GM12878 (cell line): ENCODE measurements around the gene PLGRKT. TPM values are rescaled to one million over a fixed set of nuclear protein-coding genes. Genes with fewer than 3 reads are reported as not detected.

Experiments used
- ATAC-seq: fragments of 200-7000 bp; cut with Tn5 transposase; 3 replicates; pipeline ENCODE4 v1.9.1; 2020; ENCODE audit warnings: mild to moderate bottlenecking, moderate library complexity
- BruUV-seq: library from RNA; stranded (reverse); fragments of 400-500 nt; replicated peaks from 2 replicates; lab custom pipeline; 2021; lab: Mats Ljungman, UMichigan
- CTCF ChIA-PET: fragments of 300-600 bp; sonication (Branson Sonifier 250); formaldehyde crosslinking; extraction: SDS; loops from one replicate; lab custom pipeline; 2021; ENCODE audit warnings: inconsistent platforms; lab: Yijun Ruan, JAX
- POLR2A ChIA-PET: fragments of 350-600 bp; formaldehyde crosslinking; extraction: SDS; loops from one replicate; lab custom pipeline; 2021; ENCODE audit warnings: inconsistent platforms; lab: Charles Lee
- RAD21 ChIA-PET: fragments of 300-600 bp; sonication (Branson Sonifier 250); formaldehyde crosslinking; loops from one replicate; lab custom pipeline; 2023; ENCODE audit warnings: antibody characterized with exemption; ENCODE audit not compliant: unreplicated experiment; lab: Charles Lee
- SMC1A ChIA-PET: fragments of 300-600 bp; sonication (Branson Sonifier 250); formaldehyde crosslinking; loops from one replicate; lab custom pipeline; 2023; ENCODE audit not compliant: unreplicated experiment, uncharacterized antibody; lab: Charles Lee
- DNase-seq: peaks from one replicate; pipeline ENCODE4 v3.0.0-alpha.2; 2011; ENCODE audit warnings: low read depth, low spot score
- FAIRE-seq: peaks from 3 replicates; lab custom pipeline; 2011; peaks lifted over from hg19 to GRCh38; lab: Jason Lieb, UNC
- H2AFZ ChIP-seq: 2 replicates; pipeline ENCODE4 v1.6.0; 2011; ENCODE audit warnings: low read depth, low read length, control low read depth; ENCODE audit not compliant: control insufficient read depth
- H3K27ac ChIP-seq: 2 replicates; pipeline ENCODE4 v1.5.1; 2011; ENCODE audit warnings: control low read depth; ENCODE audit not compliant: control insufficient read depth, insufficient read depth
- H3K27me3 ChIP-seq, 2 experiments: replicated peaks in 1 of 2; 2 replicates each; pipeline versions ENCODE4 v1.6.0 to v1.6.1; 2011; ENCODE audit warnings: low read length in 1 of 2; ENCODE audit not compliant: control insufficient read depth in 2 of 2, insufficient read depth in 2 of 2
- H3K36me3 ChIP-seq, 2 experiments: 2 replicates each; pipeline ENCODE4 v1.5.1; 2011; ENCODE audit warnings: low read length in 1 of 2; ENCODE audit not compliant: control insufficient read depth in 2 of 2, insufficient read depth in 2 of 2
- H3K4me1 ChIP-seq: 2 replicates; pipeline ENCODE4 v1.6.1; 2011; ENCODE audit warnings: mild to moderate bottlenecking, low read length, moderate library complexity, mixed read lengths; ENCODE audit not compliant: control insufficient read depth, insufficient read depth
- H3K4me2 ChIP-seq: 2 replicates; pipeline ENCODE4 v1.6.0; 2011; ENCODE audit warnings: control low read depth; ENCODE audit not compliant: control insufficient read depth, insufficient read depth
- H3K4me3 ChIP-seq: fragments of 200-600 bp; sonication (generic); 2 replicates; pipeline ENCODE4 v1.5.1; 2016
- H3K79me2 ChIP-seq: 2 replicates; pipeline ENCODE4 v1.6.0; 2011; ENCODE audit warnings: low read length; ENCODE audit not compliant: control insufficient read depth, insufficient read depth
- H3K9ac ChIP-seq: 2 replicates; pipeline ENCODE4 v1.8.0; 2011; ENCODE audit warnings: low read length, control low read depth, mixed read lengths; ENCODE audit not compliant: control insufficient read depth, insufficient read depth
- H3K9me3 ChIP-seq: replicated peaks from 3 replicates; pipeline ENCODE4 v1.5.1; 2011; ENCODE audit warnings: mild to moderate bottlenecking, low read length; ENCODE audit not compliant: control insufficient read depth, insufficient read depth
- H4K20me1 ChIP-seq: 2 replicates; pipeline ENCODE4 v1.6.0; 2011; ENCODE audit not compliant: control insufficient read depth, insufficient read depth
- ESRRA ChIP-seq: IDR thresholded peaks from 2 replicates; pipeline ENCODE4 v1.6.1; 2012; ENCODE audit warnings: mild to moderate bottlenecking, low read length, improper control_type of control experiment
- IKZF1 ChIP-seq: fragments of 450-650 bp; conservative IDR thresholded peaks from 2 replicates; pipeline ENCODE4 v1.6.1; 2017; ENCODE audit warnings: antibody characterized with exemption, mild to moderate bottlenecking
- KLF5 ChIP-seq: fragments of 450-650 bp; IDR thresholded peaks from 2 replicates; pipeline ENCODE4 v1.6.1; 2014; ENCODE audit warnings: mild to moderate bottlenecking; ENCODE audit not compliant: partially characterized antibody
- MTA2 ChIP-seq: fragments of 450-650 bp; IDR thresholded peaks from 2 replicates; pipeline ENCODE4 v1.6.1; 2016; ENCODE audit warnings: low read depth, mild to moderate bottlenecking, moderate library complexity
- RCOR1 ChIP-seq: conservative IDR thresholded peaks from 2 replicates; pipeline ENCODE4 v1.6.1; 2012; ENCODE audit warnings: low read depth, low read length, improper control_type of control experiment
- SREBF1 ChIP-seq: IDR thresholded peaks from 2 replicates; pipeline ENCODE4 v1.6.1; 2012; ENCODE audit warnings: mild to moderate bottlenecking, low read length
- ZBTB40 ChIP-seq: fragments of 450-650 bp; IDR thresholded peaks from 2 replicates; pipeline ENCODE4 v1.6.1; 2016; ENCODE audit warnings: mild to moderate bottlenecking, moderate library complexity, borderline replicate concordance
- WGBS: methylation state at CpG from one replicate; pipeline ENCODE4 v1.1.6; 2016; ENCODE audit warnings: low lambda C conversion rate; ENCODE audit not compliant: insufficient replicate concordance, insufficient coverage; ENCODE audit errors: missing lambda C conversion rate; 5-methylcytosine and 5-hydroxymethylcytosine counted together
- in situ Hi-C: fragments of 300-500 bp; cut with MboI; formaldehyde crosslinking; loops from 9 replicates; pipeline ENCODE4 v1.14.3; 2018; ENCODE audit warnings: mixed read lengths
- intact Hi-C: fragments of 100-400 bp; cut with micrococcal nuclease; formaldehyde crosslinking; loops from one replicate; pipeline ENCODE4 v1.14.2; 2022; ENCODE audit not compliant: unreplicated experiment
- polyA plus RNA-seq, 11 experiments: library from polyadenylated mRNA; depleted of rRNA in 4 of 11; unstranded in 6 of 11; stranded (reverse) in 5 of 11; fragments of >200 nt; fragmentation: Nextera tagmentation in 4 of 11; fragmentation: Illumina TruSeq in 1 of 11; extraction: Ambion mirVana in 4 of 11; extraction: Trizol in 1 of 11; gene quantifications; 1 replicate in 1 of 11; 2 replicates in 10 of 11; pipeline versions ENCODE4 v1.2.1 to v1.2.3, GENCODE V29; 2011 to 2016; ENCODE audit warnings: inconsistent platforms in 2 of 11, missing spikeins in 2 of 11, low read depth in 1 of 11
- total RNA-seq, 4 experiments: library from RNA; depleted of rRNA in 3 of 4; stranded (reverse); fragments of >200 nt in 3 of 4; fragmentation: Illumina TruSeq in 1 of 4; extraction: Trizol in 1 of 4; gene quantifications; 2 replicates each; pipeline versions ENCODE4 v1.2.1 to v1.2.3, GENCODE V29; 2013 to 2021

Gene PLGRKT
- total and polyA plus RNA-seq, 10 of the 15 experiments (the other 5 are each of a cell fraction or from before 2014, with no cell fraction given), result 25.2 to 72.3 (median 38.4) TPM

- ChIA-PET CTCF (interaction anchor here (1.3 to 3.1 kb wide), 2 partner anchors 124 to 135 kb away, joined by 3 to 11 read pairs; no protein-coding TSS in a partner anchor), RAD21 (interaction anchor here (0.7 to 2.2 kb wide), 7 partner anchors 11 to 88 kb away, joined by 3 to 7 read pairs (median 4); partner anchors contain the start of gene CD274), POLR2A (interaction anchor here (1.1 to 1.4 kb wide), 3 partner anchors 8 to 51 kb away, joined by 3 to 4 read pairs (median 3); partner anchors contain the start of gene PLGRKT), SMC1A (interaction anchor here (0.7 to 8.4 kb wide), 17 partner anchors 11 to 134 kb away, joined by 3 to 74 read pairs (median 4); partner anchors contain the start of genes CD274 and PDCD1LG2)
- no peaks in the 10 kb centered on the region for H3K27me3 ChIP-seq
- DNase-seq (no peak), FAIRE-seq (no peak), ATAC-seq (no peak)
- no peak overlapping the region for H3K4me3 ChIP-seq
- TF ChIP-seq MTA2 (no peak), ZBTB40 (no peak), ESRRA (no peak), IKZF1 (no peak), KLF5 (no peak), RCOR1 (no peak), SREBF1 (no peak)
- H3K9me3 ChIP-seq, result no peaks in the 10 kb centered on the region; the same call in 2 of the 3 replicates
- intact Hi-C loops (no loop called here), in situ Hi-C loops (no loop called here)
- peaks cover 20% of the 10 kb centered on the region for H3K79me2 ChIP-seq
- BruUV-seq, result no TSS peak
- no peaks in the 10 kb centered on the region for H4K20me1 ChIP-seq
- H3K4me1 ChIP-seq, result peaks cover 26% of the 10 kb centered on the region
- H3K36me3 ChIP-seq, result peaks cover 16 to 28% of the 10 kb centered on the region in 2 experiments
- WGBS, result 0% methylated on average over 1 of the region's 1 CpG
- peak overlapping the region; percentile 18; the same call in 1 of the 2 replicates for H3K27ac ChIP-seq
- peak overlapping the region; percentile 12; the same call in 1 of the 2 replicates for H3K4me2 ChIP-seq
- H2AFZ ChIP-seq, result no peak overlapping the region
- no peak overlapping the region for H3K9ac ChIP-seq
Measured at GRCh38 chr9:5466005-5466404, 28.3 kb upstream of the PLGRKT start.
